HepG2 (cell line): ENCODE results near the gene ATP2B2. TPM values are rescaled to one million over a fixed set of nuclear protein-coding genes. Genes with fewer than 3 reads are reported as not detected.

Experiments
- ATAC-seq: fragments of 200-7000 bp; cut with Tn5 transposase; 3 replicates; pipeline ENCODE4 v1.9.1; 2020; ENCODE audit warnings: mild to moderate bottlenecking, moderate library complexity
- BruUV-seq: library from RNA; stranded (reverse); fragments of 400-500 nt; replicated peaks from 2 replicates; lab custom pipeline; 2021; lab: Mats Ljungman, UMichigan
- CTCF ChIA-PET: fragments of 300-600 bp; formaldehyde crosslinking; extraction: SDS; loops from one replicate; lab custom pipeline; 2021; ENCODE audit warnings: low total read pairs, inconsistent platforms, low intra/inter-chr PET ratio; lab: Yijun Ruan, JAX
- POLR2A ChIA-PET: fragments of 350-600 bp; sonication (Branson Sonifier 250); formaldehyde crosslinking; loops from one replicate; lab custom pipeline; 2020; ENCODE audit warnings: antibody characterized with exemption, inconsistent platforms; lab: Yijun Ruan, JAX
- DNase-seq: peaks from one replicate; pipeline ENCODE4 v3.0.0-alpha.2; 2015; ENCODE audit warnings: low spot score
- FAIRE-seq: peaks from 3 replicates; lab custom pipeline; 2011; peaks lifted over from hg19 to GRCh38; lab: Jason Lieb, UNC
- H2AFZ ChIP-seq: one replicate; pipeline ENCODE4 v1.6.1; 2011; ENCODE audit warnings: low read length, inconsistent platforms
- H3K27ac ChIP-seq: fragments of 300-600 bp; 3 replicates; pipeline ENCODE4 v1.8.0; 2011; ENCODE audit warnings: mixed run types, mild to moderate bottlenecking, mixed read lengths, low read length, inconsistent platforms; ENCODE audit not compliant: insufficient read depth; ENCODE audit errors: extremely low read length
- H3K27me3 ChIP-seq, 2 experiments: fragments of 200-600 bp in 1 of 2; 2 replicates in 1 of 2; 3 replicates in 1 of 2; pipeline versions ENCODE4 v1.6.0 to v1.8.0; 2011; ENCODE audit warnings: low read length in 2 of 2, mild to moderate bottlenecking in 2 of 2, moderate library complexity in 2 of 2, inconsistent platforms in 1 of 2; ENCODE audit not compliant: insufficient read depth in 2 of 2, control insufficient read depth in 1 of 2
- H3K36me3 ChIP-seq, 2 experiments: fragments of 200-600 bp in 1 of 2; replicated peaks in 1 of 2; 2 replicates in 1 of 2; 3 replicates in 1 of 2; pipeline versions ENCODE4 v1.5.1 to v1.8.0; 2011; ENCODE audit warnings: low read length in 2 of 2, inconsistent platforms in 1 of 2; ENCODE audit not compliant: insufficient read depth in 2 of 2, control insufficient read depth in 1 of 2
- H3K4me1 ChIP-seq: 2 replicates; pipeline ENCODE4 v1.5.1; 2012; ENCODE audit warnings: low read length, inconsistent platforms; ENCODE audit not compliant: insufficient read depth
- H3K4me2 ChIP-seq: 2 replicates; pipeline ENCODE4 v1.6.0; 2011; ENCODE audit warnings: low read depth, low read length, inconsistent platforms
- H3K4me3 ChIP-seq, 3 experiments: fragments of 200-600 bp in 1 of 3; sonication (generic), shearing (Covaris generic) in 1 of 3; replicated peaks in 1 of 3; 2 replicates each; pipeline ENCODE4 v1.5.1; 2011 to 2016; ENCODE audit warnings: low read length in 3 of 3, inconsistent platforms in 2 of 3, low read depth in 2 of 3, mild to moderate bottlenecking in 2 of 3, control low read depth in 1 of 3, mixed read lengths in 1 of 3; ENCODE audit not compliant: insufficient read depth in 1 of 3
- H3K79me2 ChIP-seq: one replicate; pipeline ENCODE4 v1.6.1; 2011; ENCODE audit warnings: low read length, inconsistent platforms; ENCODE audit not compliant: insufficient read depth
- H3K9ac ChIP-seq: 2 replicates; pipeline ENCODE4 v1.6.0; 2011; ENCODE audit warnings: mild to moderate bottlenecking, low read depth, low read length, inconsistent platforms; ENCODE audit not compliant: insufficient read depth
- H3K9me3 ChIP-seq: 2 replicates; pipeline ENCODE4 v1.5.1; 2012; ENCODE audit warnings: mild to moderate bottlenecking, low read length
- H4K20me1 ChIP-seq: 2 replicates; pipeline ENCODE4 v1.6.0; 2011; ENCODE audit warnings: inconsistent platforms, mild to moderate bottlenecking, low read length, moderate library complexity; ENCODE audit not compliant: insufficient read depth
- AGO1 ChIP-seq: fragments of 200-400 bp; formaldehyde crosslinking; IDR thresholded peaks from 2 replicates; pipeline ENCODE4 v1.6.1; 2017; ENCODE audit warnings: mild to moderate bottlenecking, low read depth, low read length, moderate library complexity; ENCODE audit not compliant: poor library complexity, severe bottlenecking
- EED ChIP-seq: sonication (generic); formaldehyde crosslinking; IDR thresholded peaks from 2 replicates; pipeline ENCODE4 v1.5.0; 2020; ENCODE audit warnings: mild to moderate bottlenecking, missing genetic modification reagents
- LCORL ChIP-seq, 2 experiments: fragments of 450-650 bp in 1 of 2; sonication (generic) in 1 of 2; formaldehyde crosslinking in 1 of 2; IDR thresholded peaks; 2 replicates each; pipeline versions ENCODE4 v1.5.0 to v1.6.1; 2017 to 2020; ENCODE audit warnings: antibody characterized with exemption in 1 of 2, missing genetic modification reagents in 1 of 2
- MTA3 ChIP-seq: sonication (generic); formaldehyde crosslinking; IDR thresholded peaks from 2 replicates; pipeline ENCODE4 v1.4.0; 2020; ENCODE audit warnings: missing genetic modification reagents
- MZF1 ChIP-seq: sonication (generic); formaldehyde crosslinking; IDR thresholded peaks from 2 replicates; pipeline ENCODE4 v1.8.1; 2023; ENCODE audit warnings: mild to moderate bottlenecking, missing genetic modification reagents, borderline replicate concordance
- RBFOX2 ChIP-seq: fragments of 200-400 bp; formaldehyde crosslinking; IDR thresholded peaks from 2 replicates; pipeline ENCODE4 v1.6.1; 2017; ENCODE audit warnings: low read depth, mild to moderate bottlenecking, low read length
- SP140L ChIP-seq: sonication (generic); formaldehyde crosslinking; IDR thresholded peaks from 2 replicates; pipeline ENCODE4 v1.4.0; 2020; ENCODE audit warnings: missing genetic modification reagents, borderline replicate concordance
- TGIF2 ChIP-seq: IDR thresholded peaks from 2 replicates; pipeline ENCODE4 v1.6.1; 2016; ENCODE audit warnings: control low read depth, missing compliant biosample characterization
- ZFP91 ChIP-seq: sonication (generic); formaldehyde crosslinking; IDR thresholded peaks from 2 replicates; pipeline ENCODE4 v1.9.0; 2022; ENCODE audit warnings: missing genetic modification reagents, mild to moderate bottlenecking, borderline replicate concordance
- ZNF652 ChIP-seq: IDR thresholded peaks from 2 replicates; pipeline ENCODE4 v1.6.1; 2016; ENCODE audit warnings: low read depth, borderline replicate concordance
- ZNF713 ChIP-seq: sonication (generic); formaldehyde crosslinking; IDR thresholded peaks from 2 replicates; pipeline ENCODE4 v1.4.0; 2020; ENCODE audit warnings: mild to moderate bottlenecking, missing genetic modification reagents
- WGBS: methylation state at CpG from one replicate; pipeline ENCODE4 v1.1.6; 2017; ENCODE audit warnings: low lambda C conversion rate; 5-methylcytosine and 5-hydroxymethylcytosine counted together
- in situ Hi-C: cut with HindIII; loops from 2 replicates; pipeline ENCODE4 v1.10.0; 2017; ENCODE audit warnings: low pct_unique_long_range_greater_than_20kb; ENCODE audit not compliant: extremely low pct_ligation_motif_present
- intact Hi-C: fragments of 100-400 bp; cut with micrococcal nuclease; formaldehyde crosslinking; loops from one replicate; pipeline ENCODE4 v1.10.0; 2022; ENCODE audit not compliant: unreplicated experiment
- polyA plus RNA-seq, 8 experiments: library from polyadenylated mRNA; depleted of rRNA in 3 of 8; stranded (reverse) in 7 of 8; unstranded in 1 of 8; fragments of >200 nt; fragmentation: Illumina TruSeq in 4 of 8; extraction: Trizol in 4 of 8; gene quantifications; 2 replicates each; pipeline versions ENCODE4 v1.2.1 to v1.2.3, GENCODE V29; 2011 to 2016; ENCODE audit warnings: low read depth in 4 of 8, missing spikeins in 1 of 8, mixed read lengths in 1 of 8; ENCODE audit not compliant: insufficient read depth in 1 of 8
- total RNA-seq, 5 experiments: library from RNA; depleted of rRNA; stranded (reverse); fragments of >200 nt; fragmentation: Illumina TruSeq; extraction: Trizol; gene quantifications; 2 replicates each; pipeline ENCODE4 v1.2.3, GENCODE V29; 2016; ENCODE audit warnings: low read depth in 1 of 5
- TF ChIP-seq, protein P1 (sequence below): sonication (generic); formaldehyde crosslinking; IDR thresholded peaks from 2 replicates; pipeline ENCODE4 v1.5.0; 2020; ENCODE audit warnings: mild to moderate bottlenecking, missing genetic modification reagents, borderline replicate concordance
- TF ChIP-seq, protein P2 (sequence below): sonication (generic); formaldehyde crosslinking; conservative IDR thresholded peaks from 2 replicates; pipeline ENCODE4 v1.8.0; 2022; ENCODE audit warnings: low read depth, missing genetic modification reagents
- TF ChIP-seq, protein P3 (sequence below): sonication (generic); formaldehyde crosslinking; IDR thresholded peaks from 2 replicates; pipeline ENCODE4 v1.4.0; 2020; ENCODE audit warnings: missing genetic modification reagents; ENCODE audit errors: not compliant biosample characterization
- TF ChIP-seq, protein P4 (sequence below): sonication (generic); formaldehyde crosslinking; IDR thresholded peaks from 2 replicates; pipeline ENCODE4 v1.4.0; 2020; ENCODE audit warnings: missing genetic modification reagents

Gene ATP2B2
- total and polyA plus RNA-seq, 2 of the 13 experiments (the other 11 are each of a cell fraction or from before 2014, with no cell fraction given) = 1.5 to 2.3 TPM

DNA sequence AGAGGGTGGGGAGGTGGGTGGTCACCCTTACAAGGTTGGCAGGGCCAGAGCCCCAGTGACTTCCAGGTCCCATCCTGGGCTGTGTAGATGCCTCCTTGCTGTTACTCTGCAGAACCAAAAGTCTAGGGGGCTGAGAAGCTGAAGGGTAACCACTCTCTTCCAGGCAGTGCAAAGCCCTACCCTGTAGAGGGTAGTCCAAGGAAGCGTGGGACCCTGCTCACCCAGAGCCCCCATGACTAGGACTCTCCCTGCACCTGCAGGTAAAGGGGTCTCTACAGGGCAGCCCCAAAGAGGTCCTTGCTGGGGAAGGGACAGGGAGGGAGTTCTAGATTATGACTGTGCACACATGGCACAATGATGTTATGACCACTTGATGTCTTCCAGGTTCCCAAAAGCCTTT, 226.9 kb downstream of the ATP2B2 start:
- Histone ChIP-seq H3K4me2 (no peak overlapping the region), H3K9ac (no peak overlapping the region), H3K27me3 (no peaks in the 10 kb centered on the region), H3K4me1 (peaks cover under 1% of the 10 kb centered on the region; the same call in 1 of the 2 replicates), H3K27ac (no peak overlapping the region), H3K36me3 (peaks cover 45 to 81% of the 10 kb centered on the region in 2 experiments), H3K79me2 (peaks cover 26% of the 10 kb centered on the region), H2AFZ (no peak overlapping the region), H4K20me1 (peaks cover 24% of the 10 kb centered on the region), H3K9me3 (no peaks in the 10 kb centered on the region), H3K4me3 (no peak overlapping the region)
- intact Hi-C loops (no loop called here), in situ Hi-C loops (no loop called here)
- no peak for ATAC-seq
- BruUV-seq = no TSS peak
- ChIA-PET CTCF (no interaction called here), POLR2A (no interaction called here)
- FAIRE-seq = no peak
- 100% methylated on average over 1 of the region's 1 CpG for WGBS
- DNase-seq = no peak
- TF ChIP-seq ZNF713 (CRISPR knock-in tag) = no peak
- TF ChIP-seq TGIF2 (CRISPR knock-in tag) = no peak
- TF ChIP-seq ZFP91 = no peak
- TF ChIP-seq, protein P1, sequence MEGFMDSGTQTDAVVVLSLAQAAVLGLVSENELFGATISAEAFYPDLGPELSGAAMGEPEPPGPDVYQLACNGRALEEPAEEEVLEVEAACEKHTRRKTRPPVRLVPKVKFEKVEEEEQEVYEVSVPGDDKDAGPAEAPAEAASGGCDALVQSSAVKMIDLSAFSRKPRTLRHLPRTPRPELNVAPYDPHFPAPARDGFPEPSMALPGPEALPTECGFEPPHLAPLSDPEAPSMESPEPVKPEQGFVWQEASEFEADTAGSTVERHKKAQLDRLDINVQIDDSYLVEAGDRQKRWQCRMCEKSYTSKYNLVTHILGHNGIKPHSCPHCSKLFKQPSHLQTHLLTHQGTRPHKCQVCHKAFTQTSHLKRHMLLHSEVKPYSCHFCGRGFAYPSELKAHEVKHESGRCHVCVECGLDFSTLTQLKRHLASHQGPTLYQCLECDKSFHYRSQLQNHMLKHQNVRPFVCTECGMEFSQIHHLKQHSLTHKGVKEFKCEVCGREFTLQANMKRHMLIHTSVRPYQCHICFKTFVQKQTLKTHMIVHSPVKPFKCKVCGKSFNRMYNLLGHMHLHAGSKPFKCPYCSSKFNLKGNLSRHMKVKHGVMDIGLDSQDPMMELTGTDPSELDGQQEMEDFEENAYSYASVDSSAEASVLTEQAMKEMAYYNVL (CRISPR knock-in tag) = no peak
- no peak for TF ChIP-seq EED (CRISPR knock-in tag)
- TF ChIP-seq, protein P2, sequence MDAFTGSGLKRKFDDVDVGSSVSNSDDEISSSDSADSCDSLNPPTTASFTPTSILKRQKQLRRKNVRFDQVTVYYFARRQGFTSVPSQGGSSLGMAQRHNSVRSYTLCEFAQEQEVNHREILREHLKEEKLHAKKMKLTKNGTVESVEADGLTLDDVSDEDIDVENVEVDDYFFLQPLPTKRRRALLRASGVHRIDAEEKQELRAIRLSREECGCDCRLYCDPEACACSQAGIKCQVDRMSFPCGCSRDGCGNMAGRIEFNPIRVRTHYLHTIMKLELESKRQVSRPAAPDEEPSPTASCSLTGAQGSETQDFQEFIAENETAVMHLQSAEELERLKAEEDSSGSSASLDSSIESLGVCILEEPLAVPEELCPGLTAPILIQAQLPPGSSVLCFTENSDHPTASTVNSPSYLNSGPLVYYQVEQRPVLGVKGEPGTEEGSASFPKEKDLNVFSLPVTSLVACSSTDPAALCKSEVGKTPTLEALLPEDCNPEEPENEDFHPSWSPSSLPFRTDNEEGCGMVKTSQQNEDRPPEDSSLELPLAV (CRISPR knock-in tag) = no peak
- no peak for TF ChIP-seq ZNF652 (CRISPR knock-in tag)
- TF ChIP-seq SP140L = no peak
- TF ChIP-seq, protein P3, sequence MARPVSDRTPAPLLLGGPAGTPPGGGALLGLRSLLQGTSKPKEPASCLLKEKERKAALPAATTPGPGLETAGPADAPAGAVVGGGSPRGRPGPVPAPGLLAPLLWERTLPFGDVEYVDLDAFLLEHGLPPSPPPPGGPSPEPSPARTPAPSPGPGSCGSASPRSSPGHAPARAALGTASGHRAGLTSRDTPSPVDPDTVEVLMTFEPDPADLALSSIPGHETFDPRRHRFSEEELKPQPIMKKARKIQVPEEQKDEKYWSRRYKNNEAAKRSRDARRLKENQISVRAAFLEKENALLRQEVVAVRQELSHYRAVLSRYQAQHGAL (CRISPR knock-in tag) = no peak
- no peak for TF ChIP-seq RBFOX2
- TF ChIP-seq MZF1 (CRISPR knock-in tag) = no peak
- no peak for TF ChIP-seq AGO1
- TF ChIP-seq LCORL (IDR thresholded peaks at IDR 0.05) = no peak
- TF ChIP-seq LCORL (CRISPR knock-in tag; IDR thresholded peaks at IDR 0.05) = no peak
- TF ChIP-seq MTA3 (CRISPR knock-in tag) = no peak
- TF ChIP-seq, protein P4, sequence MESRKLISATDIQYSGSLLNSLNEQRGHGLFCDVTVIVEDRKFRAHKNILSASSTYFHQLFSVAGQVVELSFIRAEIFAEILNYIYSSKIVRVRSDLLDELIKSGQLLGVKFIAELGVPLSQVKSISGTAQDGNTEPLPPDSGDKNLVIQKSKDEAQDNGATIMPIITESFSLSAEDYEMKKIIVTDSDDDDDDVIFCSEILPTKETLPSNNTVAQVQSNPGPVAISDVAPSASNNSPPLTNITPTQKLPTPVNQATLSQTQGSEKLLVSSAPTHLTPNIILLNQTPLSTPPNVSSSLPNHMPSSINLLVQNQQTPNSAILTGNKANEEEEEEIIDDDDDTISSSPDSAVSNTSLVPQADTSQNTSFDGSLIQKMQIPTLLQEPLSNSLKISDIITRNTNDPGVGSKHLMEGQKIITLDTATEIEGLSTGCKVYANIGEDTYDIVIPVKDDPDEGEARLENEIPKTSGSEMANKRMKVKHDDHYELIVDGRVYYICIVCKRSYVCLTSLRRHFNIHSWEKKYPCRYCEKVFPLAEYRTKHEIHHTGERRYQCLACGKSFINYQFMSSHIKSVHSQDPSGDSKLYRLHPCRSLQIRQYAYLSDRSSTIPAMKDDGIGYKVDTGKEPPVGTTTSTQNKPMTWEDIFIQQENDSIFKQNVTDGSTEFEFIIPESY (CRISPR knock-in tag) = no peak
